Activated CD4-positive, alpha-beta T cell treated with anti-CD3 and anti-CD28 coated beads for 1 hour (primary cell): ENCODE results near the gene HAS3.
"Not testable (repeated sequence)": the region's sequence is repeated elsewhere in the genome, so short reads cannot be mapped to it uniquely, and the experiment has no call there.

Experiments
- DNase-seq: peaks from one replicate; pipeline ENCODE4 v3.0.0-alpha.2; 2020

HAS3 gene

GRCh38 chr16:69105501-69106361, at the start of gene HAS3:
Gene HAS3 (plus strand): TSS chr16:69105653. CDS start chr16:69109396, 3,743 bp downstream.
- no peak for DNase-seq

- no peak for DNase-seq
These were observed 49.5 kb upstream of the HAS3 start for GRCh38 chr16:69055980-69056379.

GRCh38 chr16:69056421-69056820, 49.0 kb upstream of the HAS3 start:
- DNase-seq, result no peak

GRCh38 chr16:69057400-69058378, 47.8 kb upstream of the HAS3 start:
- DNase-seq, result no peak

- not testable (repeated sequence) for DNase-seq
These were observed 42.0 kb upstream of the HAS3 start for GRCh38 chr16:69063491-69063890.

GRCh38 chr16:69064124-69064763, 41.2 kb upstream of the HAS3 start:
- DNase-seq, result no peak

- DNase-seq, result no peak
These were observed 40.6 kb upstream of the HAS3 start for GRCh38 chr16:69064764-69065313.

GRCh38 chr16:69069504-69069903, 35.9 kb upstream of the HAS3 start:
- DNase-seq, result no peak

GRCh38 chr16:69071036-69071435, 34.4 kb upstream of the HAS3 start:
- DNase-seq, result no peak

- DNase-seq, result no peak
These were observed 32.8 kb upstream of the HAS3 start for GRCh38 chr16:69072640-69072974.

- DNase-seq, result no peak
These were observed 32.2 kb upstream of the HAS3 start for GRCh38 chr16:69073181-69073702.

GRCh38 chr16:69077251-69077650, 28.2 kb upstream of the HAS3 start:
- DNase-seq, result no peak

- no peak for DNase-seq
These were observed 27.4 kb upstream of the HAS3 start for GRCh38 chr16:69078073-69078472.

GRCh38 chr16:69079697-69080096, 25.8 kb upstream of the HAS3 start:
- DNase-seq, result no peak

GRCh38 chr16:69083306-69083941, 22.0 kb upstream of the HAS3 start:
- DNase-seq, result no peak

- DNase-seq, result no peak
These were observed 21.2 kb upstream of the HAS3 start for GRCh38 chr16:69084289-69084688.

GRCh38 chr16:69085032-69085695, 20.3 kb upstream of the HAS3 start:
- no peak for DNase-seq

- no peak for DNase-seq
These were observed 18.3 kb upstream of the HAS3 start for GRCh38 chr16:69087161-69087581.

- no peak for DNase-seq
These were observed 16.8 kb upstream of the HAS3 start for GRCh38 chr16:69088684-69089083.

- no peak for DNase-seq
These were observed 16.2 kb upstream of the HAS3 start for GRCh38 chr16:69089091-69089910.

GRCh38 chr16:69093974-69094373, 11.5 kb upstream of the HAS3 start:
- DNase-seq, result no peak
